Measurements from ENCODE around the gene TNFRSF4. TPM values are rescaled to one million over a fixed set of nuclear protein-coding genes. Genes with fewer than 3 reads are reported as not detected.

TNFRSF4 gene
- total and polyA plus RNA-seq, 8 donors = 2.0 to 4.5 (median 3.1) TPM

DNA sequence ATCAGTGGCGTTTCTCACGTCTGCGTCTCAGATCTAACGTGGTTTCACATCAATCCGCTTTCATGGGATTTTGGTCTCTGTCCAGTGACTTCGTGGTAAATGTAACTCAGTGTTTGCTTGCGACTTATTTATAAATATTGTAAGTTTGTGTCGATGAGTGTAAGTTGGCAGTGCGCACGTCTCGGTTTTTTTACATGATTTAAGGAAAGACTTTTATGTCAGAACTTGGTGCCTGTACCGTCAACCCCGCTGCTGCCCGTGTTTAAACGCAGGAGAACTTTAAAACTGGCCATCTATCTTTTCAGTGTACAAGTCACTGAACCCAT lies 19.6 kb upstream of the TNFRSF4 start:
- intact Hi-C loops (cut with DNase I) = no loop called here
- no peaks in the 10 kb centered on the region for H3K9me3 ChIP-seq
- H3K27me3 ChIP-seq = peaks cover 14 to 25% of the 10 kb centered on the region in 2 donors
- peak overlapping the region in 1 of 2 donors; percentile 40 for H3K4me3 ChIP-seq
- peaks cover 5 to 38% of the 10 kb centered on the region in 2 donors for H3K4me1 ChIP-seq
- no peak overlapping the region for H3K27ac ChIP-seq
- ATAC-seq (no peak), DNase-seq (no peak)
- TF ChIP-seq, protein P1, sequence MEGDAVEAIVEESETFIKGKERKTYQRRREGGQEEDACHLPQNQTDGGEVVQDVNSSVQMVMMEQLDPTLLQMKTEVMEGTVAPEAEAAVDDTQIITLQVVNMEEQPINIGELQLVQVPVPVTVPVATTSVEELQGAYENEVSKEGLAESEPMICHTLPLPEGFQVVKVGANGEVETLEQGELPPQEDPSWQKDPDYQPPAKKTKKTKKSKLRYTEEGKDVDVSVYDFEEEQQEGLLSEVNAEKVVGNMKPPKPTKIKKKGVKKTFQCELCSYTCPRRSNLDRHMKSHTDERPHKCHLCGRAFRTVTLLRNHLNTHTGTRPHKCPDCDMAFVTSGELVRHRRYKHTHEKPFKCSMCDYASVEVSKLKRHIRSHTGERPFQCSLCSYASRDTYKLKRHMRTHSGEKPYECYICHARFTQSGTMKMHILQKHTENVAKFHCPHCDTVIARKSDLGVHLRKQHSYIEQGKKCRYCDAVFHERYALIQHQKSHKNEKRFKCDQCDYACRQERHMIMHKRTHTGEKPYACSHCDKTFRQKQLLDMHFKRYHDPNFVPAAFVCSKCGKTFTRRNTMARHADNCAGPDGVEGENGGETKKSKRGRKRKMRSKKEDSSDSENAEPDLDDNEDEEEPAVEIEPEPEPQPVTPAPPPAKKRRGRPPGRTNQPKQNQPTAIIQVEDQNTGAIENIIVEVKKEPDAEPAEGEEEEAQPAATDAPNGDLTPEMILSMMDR (IDR thresholded peaks at IDR 0.05) = no peak
- peaks cover 0 to 16% of the 10 kb centered on the region in 2 donors for H3K36me3 ChIP-seq

DNA sequence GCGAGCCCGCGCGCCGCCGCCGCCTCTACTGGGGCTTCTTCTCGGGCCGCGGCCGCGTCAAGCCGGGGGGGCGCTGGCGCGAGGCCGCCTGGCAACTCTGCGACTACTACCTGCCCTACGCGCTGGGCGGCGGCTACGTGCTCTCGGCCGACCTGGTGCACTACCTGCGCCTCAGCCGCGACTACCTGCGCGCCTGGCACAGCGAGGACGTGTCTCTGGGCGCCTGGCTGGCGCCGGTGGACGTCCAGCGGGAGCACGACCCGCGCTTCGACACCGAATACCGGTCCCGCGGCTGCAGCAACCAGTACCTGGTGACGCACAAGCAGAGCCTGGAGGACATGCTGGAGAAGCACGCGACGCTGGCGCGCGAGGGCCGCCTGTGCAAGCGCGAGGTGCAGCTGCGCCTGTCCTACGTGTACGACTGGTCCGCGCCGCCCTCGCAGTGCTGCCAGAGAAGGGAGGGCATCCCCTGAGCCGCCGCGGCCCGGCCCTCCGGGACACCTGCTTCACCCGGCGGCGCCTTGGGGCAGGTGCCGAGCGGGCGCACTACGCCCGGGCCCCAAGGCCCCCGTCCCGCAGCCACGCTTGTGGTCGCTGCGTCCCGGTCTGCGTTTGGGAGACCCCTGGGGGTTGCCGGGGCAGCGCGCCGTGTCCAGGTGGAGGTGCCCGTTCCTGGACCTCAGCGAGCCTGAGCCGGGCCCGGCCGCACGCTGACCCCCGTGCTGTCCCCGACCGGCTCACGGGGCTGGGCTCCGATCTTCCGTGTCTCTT lies 19.0 kb upstream of the TNFRSF4 start:
- H3K27ac ChIP-seq = no peak overlapping the region
- intact Hi-C loops (cut with DNase I) = no loop called here
- H3K4me3 ChIP-seq = peak overlapping the region; percentile 28 to 40
- TF ChIP-seq, protein P1 (IDR thresholded peaks at IDR 0.05) = no peak
- peaks cover 8 to 19% of the 10 kb centered on the region in 2 donors for H3K27me3 ChIP-seq
- DNase-seq (no peak), ATAC-seq (no peak)
- H3K4me1 ChIP-seq = peaks cover 5 to 38% of the 10 kb centered on the region in 2 donors
- peaks cover 0 to 21% of the 10 kb centered on the region in 2 donors for H3K36me3 ChIP-seq
- H3K9me3 ChIP-seq = no peaks in the 10 kb centered on the region

DNA sequence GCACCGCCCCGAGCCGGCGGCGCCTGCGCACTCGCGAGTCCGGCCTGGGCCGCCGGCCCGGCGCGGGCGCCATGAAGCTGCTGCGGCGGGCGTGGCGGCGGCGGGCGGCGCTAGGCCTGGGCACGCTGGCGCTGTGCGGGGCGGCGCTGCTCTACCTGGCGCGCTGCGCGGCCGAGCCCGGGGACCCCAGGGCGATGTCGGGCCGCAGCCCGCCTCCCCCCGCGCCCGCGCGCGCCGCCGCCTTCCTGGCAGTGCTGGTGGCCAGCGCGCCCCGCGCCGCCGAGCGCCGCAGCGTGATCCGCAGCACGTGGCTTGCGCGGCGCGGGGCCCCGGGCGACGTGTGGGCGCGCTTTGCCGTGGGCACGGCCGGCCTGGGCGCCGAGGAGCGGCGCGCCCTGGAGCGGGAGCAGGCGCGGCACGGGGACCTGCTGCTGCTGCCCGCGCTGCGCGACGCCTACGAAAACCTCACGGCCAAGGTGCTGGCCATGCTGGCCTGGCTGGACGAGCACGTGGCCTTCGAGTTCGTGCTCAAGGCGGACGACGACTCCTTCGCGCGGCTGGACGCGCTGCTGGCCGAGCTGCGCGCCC lies 18.3 kb upstream of the TNFRSF4 start, which contains the start of gene B3GALT6:
B3GALT6 (plus strand) TSS at position 30 of the 588 bp plus-strand sequence; CDS start at position 72, 42 bp downstream.
- Histone ChIP-seq H3K27ac (peak within 1 kb of the TSS; percentile 88), H3K4me1 (peaks cover 5 to 38% of the 10 kb centered on the region in 2 donors), H3K36me3 (peaks cover 0 to 28% of the 10 kb centered on the region in 2 donors), H3K9me3 (no peaks in the 10 kb centered on the region), H3K4me3 (peak within 1 kb of the TSS; percentile 80 to 97), H3K27me3 (peaks cover 1 to 12% of the 10 kb centered on the region in 2 donors)
- TF ChIP-seq, protein P1 (IDR thresholded peaks at IDR 0.05) = no peak
- intact Hi-C loops (cut with DNase I) = no loop called here
- no peak for ATAC-seq
- DNase-seq = no peak

GRCh38 chr1:1231400-1232207 lies 17.7 kb upstream of the TNFRSF4 start, which contains the start of gene SDF4:
TSS of gene SDF4 (minus strand) at chr1:1232001. CDS start at chr1:1228772, 3,229 bp downstream.
- Histone ChIP-seq H3K9me3 (no peaks in the 10 kb centered on the region), H3K27me3 (peaks cover 0 to 5% of the 10 kb centered on the region in 2 donors), H3K4me1 (peaks cover 5 to 38% of the 10 kb centered on the region in 2 donors), H3K27ac (peak within 1 kb of the TSS; percentile 88), H3K4me3 (peak within 1 kb of the TSS; percentile 80 to 97), H3K36me3 (peaks cover 0 to 35% of the 10 kb centered on the region in 2 donors)
- TF ChIP-seq, protein P1 (IDR thresholded peaks at IDR 0.05) = no peak
- peak; percentile 95 to 98 (median 98) for DNase-seq
- intact Hi-C loops (cut with DNase I) = no loop called here
- ATAC-seq = peak; percentile 98

Measured in left lung (tissue), 10 donors.